Measurements from ENCODE around the gene CROCC2. TPM values are rescaled to one million over a fixed set of nuclear protein-coding genes. Genes with fewer than 3 reads are reported as not detected.
"Not testable (repeated sequence)": the region's sequence is repeated elsewhere in the genome, so short reads cannot be mapped to it uniquely, and the experiment has no call there.

The CROCC2 gene
- total RNA-seq, 6 donors from 2014 or later: 0.23 to 17.8 (median 7.6) TPM

DNA sequence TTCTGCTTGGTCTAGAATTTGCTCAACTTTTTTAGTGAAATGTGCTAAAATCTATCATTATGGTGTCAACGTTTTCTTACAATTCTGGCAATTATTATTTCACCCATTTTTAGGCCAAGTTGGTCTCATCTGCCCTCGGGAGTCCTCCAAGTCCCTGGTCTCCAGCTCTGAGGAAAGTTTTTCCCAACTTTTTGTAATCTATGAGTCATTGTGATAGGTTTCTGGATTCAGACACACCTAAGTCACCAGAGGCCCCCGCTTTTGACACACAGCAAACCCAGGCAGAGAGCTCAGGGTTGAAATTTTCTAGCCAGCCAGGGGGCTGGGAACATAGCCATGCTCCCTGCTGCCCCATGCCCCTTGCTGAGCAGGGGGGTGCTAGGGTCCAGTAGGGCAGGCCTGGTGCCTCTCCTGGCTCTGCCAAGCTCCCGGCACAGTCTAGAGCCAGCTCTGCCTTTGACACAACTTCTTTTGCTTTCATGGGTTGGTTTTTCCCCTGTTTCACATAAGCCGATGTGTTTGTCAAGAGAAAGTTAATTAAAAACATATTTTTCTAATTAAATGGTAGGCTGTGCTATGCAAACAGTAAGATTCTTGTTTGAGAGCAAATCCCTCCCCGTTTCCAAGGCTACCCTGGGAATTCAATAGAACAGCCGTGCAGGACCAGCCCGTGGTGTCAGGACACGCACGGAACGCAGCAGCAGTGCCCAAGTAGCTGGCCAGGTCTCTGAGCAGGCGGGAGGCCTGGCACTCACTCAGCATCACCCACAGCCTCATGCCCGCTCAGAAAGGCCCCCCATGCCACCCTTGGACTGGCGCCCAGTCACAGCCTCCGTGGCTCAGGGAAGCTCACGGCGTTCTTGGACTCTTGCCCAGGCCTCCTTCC lies 66.7 kb downstream of the CROCC2 start:
- Histone ChIP-seq H3K27ac (no peak overlapping the region), H3K9me3 (peaks cover 0 to 4% (median 0%) of the 10 kb centered on the region in 4 donors), H3K27me3 (no peaks in the 10 kb centered on the region), H3K36me3 (no peaks in the 10 kb centered on the region), H3K4me1 (peaks cover 0 to 6% (median 2%) of the 10 kb centered on the region in 4 donors), H3K4me3 (no peak overlapping the region)
- DNase-seq: peak in 1 of 2 donors; percentile 58
- ATAC-seq (ENCODE audit: low FRiP score in 2 of 2): no peak
- WGBS, 2 donors: 42 to 58% methylated on average over 13 to 17 of the region's 17 CpGs
- no peak for TF ChIP-seq POLR2A (IDR thresholded peaks at IDR 0.05)
- TF ChIP-seq EP300 (IDR thresholded peaks at IDR 0.05): no peak
- TF ChIP-seq POLR2AphosphoS5 (IDR thresholded peaks at IDR 0.05): no peak
- TF ChIP-seq, protein P1, sequence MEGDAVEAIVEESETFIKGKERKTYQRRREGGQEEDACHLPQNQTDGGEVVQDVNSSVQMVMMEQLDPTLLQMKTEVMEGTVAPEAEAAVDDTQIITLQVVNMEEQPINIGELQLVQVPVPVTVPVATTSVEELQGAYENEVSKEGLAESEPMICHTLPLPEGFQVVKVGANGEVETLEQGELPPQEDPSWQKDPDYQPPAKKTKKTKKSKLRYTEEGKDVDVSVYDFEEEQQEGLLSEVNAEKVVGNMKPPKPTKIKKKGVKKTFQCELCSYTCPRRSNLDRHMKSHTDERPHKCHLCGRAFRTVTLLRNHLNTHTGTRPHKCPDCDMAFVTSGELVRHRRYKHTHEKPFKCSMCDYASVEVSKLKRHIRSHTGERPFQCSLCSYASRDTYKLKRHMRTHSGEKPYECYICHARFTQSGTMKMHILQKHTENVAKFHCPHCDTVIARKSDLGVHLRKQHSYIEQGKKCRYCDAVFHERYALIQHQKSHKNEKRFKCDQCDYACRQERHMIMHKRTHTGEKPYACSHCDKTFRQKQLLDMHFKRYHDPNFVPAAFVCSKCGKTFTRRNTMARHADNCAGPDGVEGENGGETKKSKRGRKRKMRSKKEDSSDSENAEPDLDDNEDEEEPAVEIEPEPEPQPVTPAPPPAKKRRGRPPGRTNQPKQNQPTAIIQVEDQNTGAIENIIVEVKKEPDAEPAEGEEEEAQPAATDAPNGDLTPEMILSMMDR (IDR thresholded peaks at IDR 0.05): no peak

DNA sequence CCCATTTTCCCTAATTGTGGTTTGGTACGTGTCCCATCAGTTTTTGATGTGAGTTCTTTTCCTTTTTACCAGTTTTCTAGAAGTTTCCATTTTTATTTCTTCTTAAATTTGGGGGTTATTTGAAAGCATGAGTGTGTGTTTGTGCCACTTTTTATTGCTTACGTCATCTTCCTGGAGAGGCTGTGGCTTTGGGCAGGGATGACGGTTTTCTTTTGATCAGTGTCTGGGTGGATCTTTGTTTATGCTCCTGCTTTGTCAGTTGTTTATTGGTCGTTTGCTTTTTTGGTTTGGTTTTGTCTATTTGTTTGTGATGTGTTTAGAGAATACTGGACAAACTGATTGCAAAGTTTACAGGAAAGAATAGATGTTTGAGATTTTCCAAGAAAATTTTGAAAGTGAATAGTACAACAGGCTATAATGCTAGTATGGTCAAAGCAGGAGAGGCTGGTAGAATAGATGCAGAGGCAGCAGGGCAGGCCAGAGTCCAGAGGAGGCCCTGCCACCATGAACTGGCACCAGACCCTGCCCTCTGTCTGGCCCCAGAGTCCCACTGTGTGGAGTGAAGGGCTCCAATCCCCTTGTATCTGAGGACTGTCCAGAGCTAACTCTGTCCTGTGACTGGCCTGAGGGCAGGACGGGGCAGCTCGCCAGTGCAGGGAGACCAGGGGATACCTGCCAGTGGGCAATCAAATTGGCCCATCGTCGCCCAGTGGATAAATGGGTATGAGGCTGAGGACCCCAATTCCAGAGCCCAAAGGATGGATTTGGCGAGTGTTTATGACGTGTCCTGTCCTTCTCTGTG lies 68.8 kb downstream of the CROCC2 start:
- TF ChIP-seq, protein P1 (IDR thresholded peaks at IDR 0.05): no peak
- no peak for TF ChIP-seq POLR2AphosphoS5 (IDR thresholded peaks at IDR 0.05)
- TF ChIP-seq EP300 (IDR thresholded peaks at IDR 0.05): no peak
- TF ChIP-seq POLR2A (IDR thresholded peaks at IDR 0.05): no peak
- no peaks in the 10 kb centered on the region for H3K27me3 ChIP-seq
- 67 to 72% methylated on average over 10 of the region's 10 CpGs for WGBS, 2 donors
- H3K4me3 ChIP-seq: no peak overlapping the region
- no peak for ATAC-seq (ENCODE audit: low FRiP score in 2 of 2)
- DNase-seq: peak in 1 of 2 donors; percentile 30
- H3K27ac ChIP-seq: no peak overlapping the region
- peaks cover 0 to 4% (median 0%) of the 10 kb centered on the region in 4 donors for H3K9me3 ChIP-seq
- H3K36me3 ChIP-seq: no peaks in the 10 kb centered on the region
- peaks cover 0 to 6% (median 2%) of the 10 kb centered on the region in 4 donors for H3K4me1 ChIP-seq

- H3K36me3 ChIP-seq; ATAC-seq (ENCODE audit: low FRiP score in 2 of 2); DNase-seq; H3K27ac ChIP-seq; H3K4me3 ChIP-seq; H3K4me1 ChIP-seq; H3K27me3 ChIP-seq; H3K9me3 ChIP-seq: not testable (repeated sequence)
- 69 to 96% methylated on average over 4 of the region's 4 CpGs for WGBS, 2 donors
These were observed 69.8 kb downstream of the CROCC2 start for GRCh38 chr2:240975903-240976302.

- no peaks in the 10 kb centered on the region for H3K36me3 ChIP-seq
- H3K27me3 ChIP-seq: no peaks in the 10 kb centered on the region
- ATAC-seq (ENCODE audit: low FRiP score in 2 of 2) (no peak), DNase-seq (no peak)
- peaks cover 4 to 14% (median 9%) of the 10 kb centered on the region in 4 donors for H3K4me1 ChIP-seq
- no peak overlapping the region for H3K27ac ChIP-seq
- H3K9me3 ChIP-seq: no peaks in the 10 kb centered on the region
- 31 to 46% methylated on average over 3 to 4 of the region's 4 CpGs for WGBS, 2 donors
- no peak overlapping the region for H3K4me3 ChIP-seq
- TF ChIP-seq POLR2A (IDR thresholded peaks at IDR 0.05): no peak
- TF ChIP-seq, protein P1 (IDR thresholded peaks at IDR 0.05): no peak
- no peak for TF ChIP-seq POLR2AphosphoS5 (IDR thresholded peaks at IDR 0.05)
- no peak for TF ChIP-seq EP300 (IDR thresholded peaks at IDR 0.05)
These were observed 75.1 kb downstream of the CROCC2 start for GRCh38 chr2:240981280-240981679.
